Activated CD4-positive, CD25-positive, alpha-beta regulatory T cell treated with anti-CD3 and anti-CD28 coated beads, Interleukin-2, amount 50 U/mL, for 24 hours (primary cell): Measurements from ENCODE around the gene CCR9.

Source experiments
- ATAC-seq, 2 donors: fragments of 150-1000 bp; cut with Tn5 transposase; one replicate each; pipeline ENCODE4 v1.10.0; 2021; ENCODE audit warnings: mild to moderate bottlenecking in 1 of 2, moderate library complexity in 1 of 2

The CCR9 gene

DNA sequence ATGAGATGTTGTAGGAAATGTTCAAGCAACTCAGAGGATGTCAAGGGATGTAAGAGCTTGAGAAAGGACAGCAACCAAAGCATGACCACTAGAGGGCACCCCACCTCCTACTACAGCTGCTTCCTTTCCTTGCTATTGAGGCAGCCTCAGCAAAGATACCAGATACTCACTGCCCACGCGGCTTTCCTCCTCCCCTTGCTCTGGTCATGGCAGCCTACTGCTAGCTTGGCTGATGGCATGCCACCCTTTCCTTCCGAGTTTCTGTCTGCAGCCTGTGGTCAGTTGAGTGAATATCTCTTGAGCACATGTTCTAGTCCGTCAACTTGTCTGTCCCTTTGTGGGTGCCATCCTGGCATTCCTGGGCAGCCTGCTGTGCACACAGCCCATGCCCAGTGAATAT lies 52.5 kb downstream of the CCR9 start:
- ATAC-seq = peak; percentile 57 to 68

DNA sequence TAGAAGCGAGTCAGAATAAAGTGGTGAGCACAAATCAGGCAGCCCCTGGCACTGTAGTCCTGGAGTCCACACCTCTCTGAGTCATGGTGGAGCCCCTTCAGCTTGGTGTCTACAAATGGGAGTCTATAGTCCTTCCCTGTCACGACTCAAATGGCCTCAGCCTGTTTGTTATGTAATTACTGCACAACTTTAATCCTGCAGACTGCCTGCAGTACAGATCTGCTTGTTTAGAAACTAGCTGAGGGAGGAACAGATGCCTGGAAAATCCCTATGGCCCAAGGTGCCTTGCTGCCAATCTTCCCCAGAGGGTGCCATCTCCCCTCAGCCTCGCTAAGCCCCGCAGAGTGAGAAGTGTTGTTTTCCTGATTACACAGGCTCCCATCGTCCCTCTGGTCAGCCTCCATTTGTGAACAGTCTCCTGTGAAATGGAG lies 53.0 kb downstream of the CCR9 start:
- peak in 1 of 2 donors; percentile 10 for ATAC-seq

DNA sequence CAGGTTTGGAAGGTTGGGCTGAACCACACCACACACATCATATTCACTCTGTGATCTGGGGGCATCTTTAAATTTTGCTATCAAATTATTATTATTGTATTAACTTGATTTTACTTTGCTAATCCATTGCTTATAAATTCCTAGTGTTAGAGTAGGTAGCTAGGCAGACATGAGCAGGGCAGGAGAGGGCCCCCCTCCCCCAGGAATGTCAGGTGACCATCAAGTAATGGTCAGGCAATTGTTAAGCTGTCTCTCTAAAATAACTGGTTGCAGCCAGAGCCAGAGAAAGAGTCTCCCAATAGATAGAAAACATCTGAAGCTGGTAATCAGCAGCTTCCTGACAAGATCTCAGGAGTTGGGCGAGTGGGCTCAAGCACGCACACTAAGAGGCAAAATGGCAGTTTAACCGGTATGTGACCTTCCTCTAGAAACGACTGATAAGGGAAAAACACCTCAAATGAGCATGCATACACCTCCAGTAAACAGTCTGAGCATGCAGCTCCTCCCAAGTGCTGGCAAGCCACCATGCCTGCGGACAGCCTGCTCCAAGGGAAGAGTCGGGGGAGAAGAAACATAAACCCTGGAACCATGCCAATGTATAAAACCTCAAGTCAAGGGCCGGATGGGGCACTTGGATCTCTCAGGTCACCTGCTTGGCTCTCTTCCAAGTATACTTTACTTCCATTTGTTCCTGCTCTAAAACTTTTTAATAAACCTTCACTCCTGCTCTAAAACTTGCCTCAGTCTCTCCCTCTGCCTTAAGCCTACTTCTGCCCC lies 53.8 kb downstream of the CCR9 start:
- ATAC-seq = no peak

DNA sequence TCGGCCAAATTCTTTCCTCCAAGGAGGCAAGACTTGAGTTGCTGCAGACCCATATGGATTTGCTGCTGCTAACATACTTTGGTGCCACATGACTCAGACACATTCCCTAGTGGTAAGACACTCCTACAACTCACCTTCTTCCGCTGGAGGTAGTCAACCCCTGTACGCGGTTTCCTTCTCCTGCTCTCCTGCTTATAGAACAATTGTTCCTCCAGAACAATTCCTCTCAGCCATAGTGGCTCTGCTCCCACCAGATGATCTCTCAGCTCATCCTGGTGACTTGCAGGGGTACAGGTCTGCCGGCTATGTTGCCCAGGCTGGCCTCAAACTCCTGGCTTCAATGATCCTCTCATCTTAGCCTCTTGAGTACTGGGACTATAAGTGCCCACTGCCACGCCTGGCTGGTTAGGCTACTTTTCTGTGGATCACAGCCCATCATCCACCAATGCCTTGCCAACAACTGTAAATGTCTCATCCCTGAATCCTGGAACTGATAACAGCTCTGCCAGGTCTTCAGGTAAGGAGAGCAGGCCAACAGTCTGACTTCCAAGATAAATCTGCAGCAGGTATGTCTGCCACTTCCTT lies 54.5 kb downstream of the CCR9 start:
- ATAC-seq = no peak

DNA sequence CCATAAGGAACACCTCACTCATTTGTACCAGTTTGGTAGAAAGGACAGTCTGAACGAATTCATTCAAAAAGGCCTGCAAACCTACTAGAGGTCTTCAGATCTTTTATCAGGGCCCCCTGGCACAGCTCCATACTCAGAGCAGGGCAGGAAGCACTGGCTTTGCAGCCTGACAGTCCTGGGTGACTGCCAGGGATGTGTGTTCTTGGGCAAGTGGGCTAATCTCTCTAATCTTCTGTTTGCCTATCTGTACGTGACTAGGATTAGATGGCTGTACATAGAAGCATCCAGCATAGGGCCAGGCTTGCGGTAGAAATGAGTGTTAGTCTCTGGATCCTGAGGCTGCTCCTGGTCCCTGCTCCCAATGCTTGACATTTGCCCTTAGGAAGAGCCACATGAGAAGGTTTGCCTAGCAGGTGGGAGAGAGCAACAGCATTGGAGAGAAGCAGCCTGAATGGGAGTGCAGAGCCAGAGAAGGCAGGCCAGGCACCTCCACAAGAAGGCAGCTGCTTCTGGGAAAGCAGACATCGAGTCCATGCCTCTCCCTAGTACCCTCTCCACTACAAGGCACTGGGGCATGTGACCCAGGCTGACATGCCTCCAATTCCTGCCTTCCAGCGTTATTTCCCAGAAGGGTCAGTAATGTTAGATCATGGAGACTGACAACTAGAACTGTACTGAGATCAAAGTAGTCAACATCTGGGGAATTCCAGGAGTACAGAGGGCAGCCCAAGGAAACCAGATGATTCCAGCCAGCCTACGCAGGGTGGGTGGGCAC lies 55.9 kb downstream of the CCR9 start:
- no peak for ATAC-seq

DNA sequence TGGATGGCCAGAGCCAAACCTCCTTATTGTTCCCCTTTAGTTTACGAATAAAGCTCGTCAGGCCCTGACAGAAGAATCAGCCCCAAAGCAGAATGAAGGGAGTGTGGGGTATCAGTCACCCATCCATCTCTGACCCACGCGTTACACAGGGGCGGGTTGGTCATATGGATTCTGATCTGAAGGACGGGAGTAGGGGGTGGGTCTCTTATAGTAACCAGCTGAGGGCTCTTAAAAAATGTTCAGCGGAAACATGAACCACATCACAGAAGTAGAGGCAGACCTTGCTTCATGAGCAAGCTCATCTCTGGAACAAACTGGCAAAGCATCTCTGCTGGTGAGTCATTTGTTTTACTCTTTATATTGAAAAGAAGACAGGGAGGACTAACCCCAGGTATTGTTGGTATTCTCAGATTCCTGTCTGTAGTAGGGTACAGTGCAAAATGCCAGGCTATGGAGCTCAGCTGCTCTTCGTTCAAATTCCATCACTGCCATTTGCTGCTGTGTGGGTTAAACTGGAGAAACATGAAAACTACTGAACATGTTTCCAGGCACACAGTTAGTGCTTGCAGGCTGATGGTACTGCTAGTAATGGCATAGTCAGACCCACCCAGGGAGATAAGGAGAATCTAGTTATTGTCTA lies 57.0 kb downstream of the CCR9 start, which contains the start of gene CXCR6:
CXCR6 (plus strand) TSS at position 258 of the 640 bp plus-strand sequence. CDS start 3,018 bp downstream, outside the sequence.
- ATAC-seq = peak; percentile 80 to 84

- ATAC-seq = no peak
Observed at GRCh38 chr3:45944830-45945620, 58.7 kb downstream of the CCR9 start.

- ATAC-seq = no peak
Observed at GRCh38 chr3:45946307-45946706, 60.0 kb downstream of the CCR9 start.

GRCh38 chr3:45946875-45947274 lies 60.5 kb downstream of the CCR9 start:
- peak; percentile 13 to 17 for ATAC-seq

GRCh38 chr3:45947361-45947760 lies 61.0 kb downstream of the CCR9 start:
- ATAC-seq = no peak

DNA sequence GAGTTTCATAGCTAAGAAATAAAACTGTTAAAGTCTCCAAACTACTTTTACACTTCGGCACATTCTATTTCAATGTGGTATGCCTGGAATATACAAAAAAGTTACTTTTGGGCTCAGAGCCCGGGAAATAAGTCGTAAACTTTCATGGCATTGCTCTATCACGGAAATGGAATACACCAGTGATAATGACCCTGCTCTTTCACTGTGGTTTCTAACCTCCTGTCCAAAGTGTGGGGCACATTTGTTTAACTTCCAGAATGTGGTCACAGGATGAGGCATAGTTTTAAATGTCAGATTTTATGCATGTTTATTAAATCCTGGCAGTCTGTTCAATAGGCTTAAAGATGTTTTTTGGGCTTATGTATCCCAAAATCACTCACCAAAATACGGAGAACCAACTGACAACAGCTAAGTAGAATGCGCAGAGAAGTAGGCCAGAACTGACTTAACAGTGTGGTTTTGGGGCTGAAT lies 62.0 kb downstream of the CCR9 start:
- ATAC-seq = no peak

- ATAC-seq = no peak
Observed at GRCh38 chr3:45948881-45949280, 62.5 kb downstream of the CCR9 start.

GRCh38 chr3:45949432-45949831 lies 63.1 kb downstream of the CCR9 start:
- ATAC-seq = no peak

DNA sequence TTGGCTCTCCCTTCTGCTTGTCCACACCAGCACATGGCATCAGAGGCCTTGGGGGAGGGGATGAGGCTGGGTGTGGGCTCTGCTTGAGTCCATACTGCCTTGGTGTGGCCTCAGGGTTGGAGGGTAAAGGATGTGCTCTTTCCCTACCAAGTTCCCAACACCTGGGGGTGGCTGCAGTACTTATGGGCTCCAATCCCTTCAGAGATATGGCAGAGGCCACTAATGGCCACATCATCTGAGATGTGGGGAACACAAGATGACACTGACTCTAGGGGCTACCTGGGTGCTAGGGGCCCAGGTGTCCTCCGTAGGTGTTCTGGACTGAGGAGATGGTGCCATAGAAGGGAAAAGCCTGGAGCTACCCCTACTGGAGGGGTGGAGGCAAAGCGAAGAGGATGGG lies 63.8 kb downstream of the CCR9 start:
- no peak for ATAC-seq

DNA sequence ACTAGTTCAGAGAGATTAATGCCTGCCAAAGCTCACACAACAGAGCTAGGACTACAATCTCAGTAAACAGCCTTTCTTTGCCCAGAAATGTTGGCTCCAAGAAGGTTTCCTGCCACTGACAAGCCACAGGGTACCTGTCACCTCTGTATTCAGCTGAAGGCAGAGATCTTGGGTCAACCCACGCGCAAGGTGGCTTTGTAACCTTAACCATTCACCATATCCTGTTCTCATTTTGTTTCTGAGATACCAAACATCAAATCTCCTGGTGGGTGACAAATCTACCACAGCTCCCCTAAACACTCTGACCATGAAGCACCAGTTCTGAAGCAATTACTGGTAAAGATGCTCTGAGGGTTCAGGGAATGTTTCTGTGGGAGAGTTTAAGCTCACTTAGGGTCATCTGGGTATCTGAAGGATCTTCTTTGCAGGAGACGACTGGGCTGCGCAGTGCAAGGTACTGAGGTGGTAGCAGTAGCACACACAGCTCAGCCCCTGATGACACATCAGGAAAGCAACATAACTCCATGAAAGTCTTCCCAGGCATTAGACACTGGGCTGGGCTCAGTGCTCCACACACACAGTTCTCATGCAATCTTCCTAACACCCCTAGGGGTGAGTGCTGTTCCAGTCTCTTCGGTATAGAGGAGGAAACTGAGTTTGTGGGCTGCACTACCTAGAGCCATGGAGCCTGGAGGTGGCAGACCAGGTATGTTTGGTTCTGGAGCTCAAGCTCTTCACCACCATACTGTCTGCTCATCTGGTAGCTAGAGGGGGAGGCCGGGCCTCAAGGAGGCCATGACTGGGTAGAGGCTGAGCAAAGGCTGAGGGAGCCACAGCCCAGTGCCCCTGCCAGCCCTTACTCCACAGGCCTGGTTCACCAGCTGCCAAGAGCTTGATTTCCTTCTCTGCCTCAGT lies 64.6 kb downstream of the CCR9 start:
- peak; percentile 72 to 80 for ATAC-seq

DNA sequence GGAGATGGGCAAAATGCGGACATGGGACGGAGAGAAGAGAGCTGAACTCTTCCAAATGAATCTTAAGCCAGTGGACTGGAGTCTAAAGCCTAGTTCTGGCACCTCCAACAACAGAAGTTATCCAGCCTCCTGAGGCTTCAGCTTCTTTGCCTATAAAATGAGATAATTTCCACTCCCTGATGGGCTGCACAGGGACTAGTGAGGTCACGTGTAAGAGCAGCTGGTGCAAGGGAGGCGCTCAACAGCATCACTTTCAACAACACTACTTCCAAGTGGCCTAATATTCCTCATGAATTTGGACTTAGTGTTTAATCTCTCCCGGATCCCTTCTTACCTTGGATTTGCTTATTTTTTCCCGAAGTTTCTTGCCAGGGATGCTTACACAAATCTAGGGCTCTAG lies 65.6 kb downstream of the CCR9 start:
- ATAC-seq = no peak

GRCh38 chr3:45952456-45952855 lies 66.1 kb downstream of the CCR9 start:
- ATAC-seq = no peak
